Esophagus muscularis mucosa (tissue), 3 donors: ENCODE results near the gene THEM5.

Source experiments
- CTCF ChIP-seq, 3 experiments: fragments of 200-600 bp in 2 of 3; fragments of 450-650 bp in 1 of 3; sonication (generic) in 2 of 3; IDR thresholded peaks; one replicate each; pipeline ENCODE4 v1.5.1; 2017 to 2019; ENCODE audit warnings: antibody characterized with exemption in 3 of 3, mild to moderate bottlenecking in 2 of 3, moderate library complexity in 1 of 3
- POLR2AphosphoS5 ChIP-seq, 2 donors: sonication (generic); formaldehyde crosslinking; IDR thresholded peaks; one replicate each; pipeline ENCODE4 v1.6.1; 2017; ENCODE audit warnings: antibody characterized with exemption in 2 of 2

GRCh38 chr1:151820940-151821339, 32.6 kb downstream of the THEM5 start:
- TF ChIP-seq CTCF (IDR thresholded peaks at IDR 0.05) (no peak), POLR2AphosphoS5 (IDR thresholded peaks at IDR 0.05) (no peak)
